NCI-H2171 treated with DMSO at 0.1 percent for 48 hours (cell line): ENCODE results near the gene OR2T2.
"Not testable (repeated sequence)": the region's sequence is repeated elsewhere in the genome, so short reads cannot be mapped to it uniquely, and the experiment has no call there.

Experiments used
- DNase-seq: peaks from one replicate; lab custom pipeline; 2025; lab: John Stamatoyannopoulos, UW

Gene OR2T2

GRCh38 chr1:248450466-248451145 lies 5.2 kb downstream of the OR2T2 start:
- not testable (repeated sequence) for DNase-seq

GRCh38 chr1:248453619-248454018 lies 8.2 kb downstream of the OR2T2 start:
- not testable (repeated sequence) for DNase-seq

- DNase-seq, result not testable (repeated sequence)
Observed at GRCh38 chr1:248455045-248455444, 9.6 kb downstream of the OR2T2 start.

GRCh38 chr1:248456635-248457034 lies 11.2 kb downstream of the OR2T2 start:
- not testable (repeated sequence) for DNase-seq

GRCh38 chr1:248459117-248459516 lies 13.7 kb downstream of the OR2T2 start:
- not testable (repeated sequence) for DNase-seq

GRCh38 chr1:248471154-248471553 lies 25.7 kb downstream of the OR2T2 start:
- no peak for DNase-seq

GRCh38 chr1:248472111-248472510 lies 26.7 kb downstream of the OR2T2 start:
- DNase-seq, result not testable (repeated sequence)

- not testable (repeated sequence) for DNase-seq
Observed at GRCh38 chr1:248473051-248473450, 27.6 kb downstream of the OR2T2 start, which contains the start of gene OR2T3. OR2T3 (plus strand) TSS chr1:248473351; CDS start chr1:248473351, 0 bp downstream.

- DNase-seq, result not testable (repeated sequence)
Observed at GRCh38 chr1:248475660-248476059, 30.2 kb downstream of the OR2T2 start.

- not testable (repeated sequence) for DNase-seq
Observed at GRCh38 chr1:248481686-248482579, 36.5 kb downstream of the OR2T2 start.

- not testable (repeated sequence) for DNase-seq
Observed at GRCh38 chr1:248488289-248488688, 42.9 kb downstream of the OR2T2 start, which contains the start of gene OR2T5. OR2T5 (plus strand) TSS chr1:248488589; CDS start chr1:248488589, 0 bp downstream.

GRCh38 chr1:248496661-248497060 lies 51.2 kb downstream of the OR2T2 start:
- not testable (repeated sequence) for DNase-seq

GRCh38 chr1:248500305-248501035 lies 55.0 kb downstream of the OR2T2 start:
- not testable (repeated sequence) for DNase-seq
